NT2/D1 (cell line): ENCODE results near the gene SLC22A31.

Experiments used
- SUZ12 ChIP-seq: IDR thresholded peaks from 2 replicates; pipeline ENCODE4 v1.6.1; 2011; ENCODE audit not compliant: insufficient read length, insufficient read depth; ENCODE audit errors: extremely low read depth
- YY1 ChIP-seq: IDR thresholded peaks from 2 replicates; pipeline ENCODE4 v1.6.1; 2011; ENCODE audit not compliant: insufficient read length, insufficient read depth
- ZNF274 ChIP-seq: IDR thresholded peaks from 2 replicates; pipeline ENCODE4 v1.6.1; 2011; ENCODE audit warnings: mild to moderate bottlenecking, low read depth, low read length

DNA sequence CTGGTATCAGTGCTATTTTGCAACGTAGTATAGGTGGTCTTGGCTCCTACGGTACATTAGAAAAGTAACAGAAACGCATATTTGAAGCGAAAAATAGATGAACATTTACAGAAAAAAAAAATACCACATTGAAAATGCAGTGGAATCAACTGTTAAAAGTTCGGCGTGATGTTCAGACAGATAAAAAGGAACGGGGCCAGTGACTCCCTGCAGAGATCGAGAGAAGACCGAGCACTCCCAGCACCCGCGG is 16.7 kb upstream of the SLC22A31 start:
- TF ChIP-seq YY1 (no peak), ZNF274 (no peak), SUZ12 (no peak)
